ENCODE data around the gene EDAR. TPM values are rescaled to one million over a fixed set of nuclear protein-coding genes. Genes with fewer than 3 reads are reported as not detected.

The EDAR gene
- total and polyA plus RNA-seq, 2 of the 4 experiments (the other 2 are of a cell fraction) = not detected

GRCh38 chr2:108947271-108947907 lies 41.6 kb downstream of the EDAR start:
- no peak overlapping the region for H2BK20ac ChIP-seq (ENCODE audit: low read depth, low read length)
- intact Hi-C loops (cut with micrococcal nuclease) = no loop called here
- H2BK5ac ChIP-seq (ENCODE audit: low read depth, low read length, poor library complexity, severe bottlenecking) = no peak overlapping the region
- DNase-seq = no peak
- no peaks in the 10 kb centered on the region for H3K79me1 ChIP-seq (ENCODE audit: low read depth in 1 of 2, low read length in 2 of 2)
- H3K18ac ChIP-seq (ENCODE audit: low read depth, low read length) = no peak overlapping the region
- H2AK5ac ChIP-seq (ENCODE audit: low read depth, low read length) = no peak overlapping the region
- POLR2A ChIA-PET (ENCODE audit: unreplicated experiment) = no interaction called here
- H4K91ac ChIP-seq (ENCODE audit: insufficient read depth, low read depth, low read length) = no peak overlapping the region
- ATAC-seq (ENCODE audit: low read depth) = no peak
- in situ Hi-C loops (cut with MboI; ENCODE audit: low sequenced_read_pairs) = no loop called here
- H3K27ac ChIP-seq (ENCODE audit: insufficient read depth, low read length) = no peak overlapping the region
- H3K9ac ChIP-seq (ENCODE audit: low read depth, low read length) = no peak overlapping the region
- CTCF ChIA-PET = no interaction called here
- no peak overlapping the region for H3K56ac ChIP-seq (ENCODE audit: extremely low read depth, insufficient read depth, low read length)
- H2BK15ac ChIP-seq (ENCODE audit: low read depth, low read length) = no peak overlapping the region
- H3K9me1 ChIP-seq (ENCODE audit: insufficient read depth, low read length) = no peaks in the 10 kb centered on the region
- H3K23ac ChIP-seq (ENCODE audit: low read depth, low read length) = no peak overlapping the region
- BruUV-seq (replicated peaks) = no TSS peak
- no peak overlapping the region for H2BK120ac ChIP-seq (ENCODE audit: low read depth, low read length)
- no peak overlapping the region for H4K8ac ChIP-seq (ENCODE audit: low read depth in 2 of 2, low read length in 2 of 2)
- H2AFZ ChIP-seq (replicated peaks; ENCODE audit: low read length, poor library complexity) = no peak overlapping the region
- no peak overlapping the region for H4K5ac ChIP-seq (ENCODE audit: low read depth, low read length)
- H4K20me1 ChIP-seq (ENCODE audit: insufficient read depth, low read length) = no peaks in the 10 kb centered on the region; the same call in 1 of the 2 replicates
- H3K4me3 ChIP-seq (ENCODE audit: insufficient read depth, low read depth, low read length) = no peak overlapping the region
- no CpG with 5 or more reads among the region's 5 CpGs for WGBS, 2 experiments (ENCODE audit: extremely low coverage in 2 of 2, insufficient read length in 1 of 2)
- TF ChIP-seq RAD21 (IDR thresholded peaks at IDR 0.05; ENCODE audit: low read length) (no peak), MAZ (IDR thresholded peaks at IDR 0.05; ENCODE audit: borderline replicate concordance, low read depth, low read length) (no peak), SMC3 (IDR thresholded peaks at IDR 0.05; ENCODE audit: low read depth, low read length) (no peak), RFX5 (IDR thresholded peaks at IDR 0.05; ENCODE audit: low read depth, low read length) (no peak), CHD1 (IDR thresholded peaks at IDR 0.05; ENCODE audit: low read depth, low read length) (no peak), MXI1 (IDR thresholded peaks at IDR 0.05; ENCODE audit: borderline replicate concordance, low read depth, low read length) (no peak)
- H3K27me3 ChIP-seq (ENCODE audit: control insufficient read depth, insufficient read depth, low read length) = peaks cover 45% of the 10 kb centered on the region
- H3K14ac ChIP-seq (replicated peaks; ENCODE audit: low read depth, low read length) = no peak overlapping the region
- H3K36me3 ChIP-seq (ENCODE audit: control insufficient read depth, insufficient read depth, low read length) = no peaks in the 10 kb centered on the region
- H3K4me1 ChIP-seq (ENCODE audit: control insufficient read depth, insufficient read depth, low read length) = 0 out of 2 replicates have a peak, but pooled peaks cover 2% of the 10 kb centered on the region
- no peak overlapping the region for H3K4ac ChIP-seq (ENCODE audit: low read depth, low read length)
- no peak overlapping the region for H2AK9ac ChIP-seq (replicated peaks; ENCODE audit: low read depth, low read length, poor library complexity)
- no peak overlapping the region for H3K4me2 ChIP-seq (ENCODE audit: low read depth, low read length)
- H3K9me3 ChIP-seq (ENCODE audit: control insufficient read depth, insufficient read depth, low read length) = peaks cover 10% of the 10 kb centered on the region
- dilution Hi-C loops (cut with HindIII; ENCODE audit: low sequenced_read_pairs, unreplicated experiment) = no loop called here

All from IMR-90 (cell line).